ENCODE data around the gene PTPRK.

Gene PTPRK

DNA sequence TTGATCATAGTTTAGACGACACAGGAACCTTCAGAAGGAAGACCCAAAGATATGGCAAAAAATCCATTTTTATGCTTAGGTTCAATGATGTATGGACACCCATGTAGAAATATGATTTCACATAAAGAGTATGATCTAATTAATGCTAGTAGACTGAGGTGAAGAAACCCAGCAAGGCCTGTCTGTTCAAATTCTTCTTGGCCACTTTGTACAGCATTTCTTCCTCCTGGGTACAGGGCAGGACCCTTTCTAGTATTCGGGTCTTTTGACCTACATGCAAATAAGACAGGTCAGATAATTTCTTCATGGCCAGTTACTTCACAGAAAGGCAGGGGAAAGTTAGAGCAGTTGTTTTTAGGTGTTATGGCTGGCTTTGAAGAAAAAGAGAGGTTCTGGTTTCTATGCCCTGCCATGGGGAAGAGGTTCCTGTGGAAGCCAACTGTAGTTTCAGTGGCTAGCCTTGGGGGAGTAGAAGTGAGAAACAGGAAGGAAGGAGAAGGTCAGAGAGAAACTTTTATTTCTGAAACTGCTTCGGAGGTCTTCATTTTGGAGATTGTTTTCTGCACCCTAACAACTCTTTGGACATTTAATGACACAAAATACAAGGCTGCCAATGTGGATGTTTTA, 208.3 kb downstream of the PTPRK start:
- no peak overlapping the region for H3K9ac ChIP-seq
- no peak overlapping the region for H3K27ac ChIP-seq
- no peaks in the 10 kb centered on the region for H3K9me3 ChIP-seq (ENCODE audit: control insufficient read depth, low read length)
- H3K4me1 ChIP-seq: no peaks in the 10 kb centered on the region
- no peak overlapping the region for H2AFZ ChIP-seq
- no peaks in the 10 kb centered on the region for H3K79me2 ChIP-seq
- no peaks in the 10 kb centered on the region for H3K36me3 ChIP-seq (ENCODE audit: control insufficient read depth, insufficient read depth, low read length)
- no peak overlapping the region for H3K4me3 ChIP-seq (ENCODE audit: low read depth, low read length)
- no peak for TF ChIP-seq CTCF (IDR thresholded peaks at IDR 0.05)
- H3K27me3 ChIP-seq (ENCODE audit: control insufficient read depth, insufficient read depth, low read length): no peaks in the 10 kb centered on the region
- no peak overlapping the region for H3K4me2 ChIP-seq (ENCODE audit: low read length)

GRCh38 chr6:128310451-128310850, 209.9 kb downstream of the PTPRK start:
- Histone ChIP-seq H2AFZ (no peak overlapping the region), H3K27ac (no peak overlapping the region), H3K4me3 (ENCODE audit: low read depth, low read length) (no peak overlapping the region), H3K79me2 (no peaks in the 10 kb centered on the region), H3K9ac (no peak overlapping the region), H3K27me3 (ENCODE audit: control insufficient read depth, insufficient read depth, low read length) (no peaks in the 10 kb centered on the region), H3K4me2 (ENCODE audit: low read length) (no peak overlapping the region), H3K9me3 (ENCODE audit: control insufficient read depth, low read length) (no peaks in the 10 kb centered on the region), H3K36me3 (ENCODE audit: control insufficient read depth, insufficient read depth, low read length) (no peaks in the 10 kb centered on the region), H3K4me1 (no peaks in the 10 kb centered on the region)
- TF ChIP-seq CTCF (IDR thresholded peaks at IDR 0.05): no peak

DNA sequence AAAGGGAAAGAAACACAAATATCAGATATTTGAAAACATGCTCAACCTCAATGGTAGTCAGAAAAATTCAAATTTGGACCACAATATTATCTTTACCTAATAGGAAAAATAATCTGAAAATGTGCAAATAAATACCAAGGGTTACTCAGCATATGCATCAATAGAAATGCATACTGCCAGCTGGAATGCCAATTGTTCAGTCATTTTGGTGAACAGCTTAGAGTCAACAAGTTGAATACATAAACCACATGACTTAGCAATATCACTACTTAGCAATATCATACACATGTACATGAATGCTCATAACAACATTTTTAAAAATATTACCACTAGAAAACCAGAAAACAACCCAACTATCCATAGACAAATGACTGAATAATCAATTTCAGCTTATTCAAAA, 212.7 kb downstream of the PTPRK start:
- H3K4me1 ChIP-seq: no peaks in the 10 kb centered on the region
- H3K4me2 ChIP-seq (ENCODE audit: low read length): no peak overlapping the region
- TF ChIP-seq CTCF (IDR thresholded peaks at IDR 0.05): no peak
- H3K27ac ChIP-seq: no peak overlapping the region
- no peaks in the 10 kb centered on the region for H3K27me3 ChIP-seq (ENCODE audit: control insufficient read depth, insufficient read depth, low read length)
- no peaks in the 10 kb centered on the region for H3K9me3 ChIP-seq (ENCODE audit: control insufficient read depth, low read length)
- no peaks in the 10 kb centered on the region for H3K36me3 ChIP-seq (ENCODE audit: control insufficient read depth, insufficient read depth, low read length)
- H3K4me3 ChIP-seq (ENCODE audit: low read depth, low read length): no peak overlapping the region
- no peak overlapping the region for H2AFZ ChIP-seq
- no peaks in the 10 kb centered on the region for H3K79me2 ChIP-seq
- H3K9ac ChIP-seq: no peak overlapping the region

DNA sequence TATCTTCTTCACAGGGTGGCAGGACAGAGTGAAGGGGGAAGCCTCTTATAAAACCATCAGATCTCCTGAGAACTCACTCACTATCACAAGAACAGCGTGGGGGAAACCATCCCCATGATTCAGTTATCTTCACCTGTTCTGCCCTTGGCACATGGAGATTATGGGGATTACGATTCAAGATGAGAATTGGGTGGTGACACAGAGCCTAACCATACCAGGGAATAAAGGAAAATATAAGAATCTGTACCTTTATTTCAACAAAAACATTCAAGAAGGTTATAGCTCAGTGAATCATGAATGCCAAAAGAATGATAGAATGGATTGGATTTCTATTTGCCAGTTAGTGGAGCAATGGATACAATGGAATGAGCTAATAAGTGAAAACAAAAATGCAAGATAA, 214.4 kb downstream of the PTPRK start:
- H3K4me3 ChIP-seq (ENCODE audit: low read depth, low read length): no peak overlapping the region
- no peaks in the 10 kb centered on the region for H3K79me2 ChIP-seq
- no peak overlapping the region for H3K4me2 ChIP-seq (ENCODE audit: low read length)
- no peak overlapping the region for H2AFZ ChIP-seq
- H3K36me3 ChIP-seq (ENCODE audit: control insufficient read depth, insufficient read depth, low read length): no peaks in the 10 kb centered on the region
- H3K4me1 ChIP-seq: no peaks in the 10 kb centered on the region
- no peak overlapping the region for H3K27ac ChIP-seq
- H3K27me3 ChIP-seq (ENCODE audit: control insufficient read depth, insufficient read depth, low read length): no peaks in the 10 kb centered on the region
- no peaks in the 10 kb centered on the region for H3K9me3 ChIP-seq (ENCODE audit: control insufficient read depth, low read length)
- no peak for TF ChIP-seq CTCF (IDR thresholded peaks at IDR 0.05)
- H3K9ac ChIP-seq: no peak overlapping the region

DNA sequence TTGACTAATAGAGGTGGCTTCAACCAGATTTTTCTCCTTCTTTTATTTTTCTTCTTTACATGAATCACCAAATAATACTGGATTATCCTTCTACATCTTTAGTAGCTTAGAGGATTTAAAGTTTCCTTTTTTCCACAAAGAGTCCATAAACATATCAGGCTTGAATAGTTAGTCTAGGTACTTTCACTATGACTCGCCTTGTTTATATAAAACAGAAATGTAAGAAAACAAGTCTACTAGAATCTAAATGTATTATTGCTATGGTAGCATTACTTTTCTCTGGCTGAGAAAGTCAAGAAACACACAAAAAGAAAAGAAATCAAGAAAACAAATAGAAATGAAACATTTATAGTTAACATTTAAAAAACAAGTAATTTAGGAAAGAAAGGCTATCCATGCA, 215.2 kb downstream of the PTPRK start:
- H3K27ac ChIP-seq: no peak overlapping the region
- no peak overlapping the region for H3K4me3 ChIP-seq (ENCODE audit: low read depth, low read length)
- no peak overlapping the region for H2AFZ ChIP-seq
- no peaks in the 10 kb centered on the region for H3K36me3 ChIP-seq (ENCODE audit: control insufficient read depth, insufficient read depth, low read length)
- H3K4me1 ChIP-seq: no peaks in the 10 kb centered on the region
- H3K27me3 ChIP-seq (ENCODE audit: control insufficient read depth, insufficient read depth, low read length): no peaks in the 10 kb centered on the region
- no peaks in the 10 kb centered on the region for H3K9me3 ChIP-seq (ENCODE audit: control insufficient read depth, low read length)
- TF ChIP-seq CTCF (IDR thresholded peaks at IDR 0.05): no peak
- H3K4me2 ChIP-seq (ENCODE audit: low read length): no peak overlapping the region
- H3K9ac ChIP-seq: no peak overlapping the region
- H3K79me2 ChIP-seq: no peaks in the 10 kb centered on the region

All from parathyroid adenoma (tissue), 2 donors.